Muscle layer of colon (tissue), 2 donors: ENCODE measurements around the gene MIDN.

Source experiments
- H3K27ac ChIP-seq: one replicate; pipeline ENCODE4 v1.7.0; 2013; ENCODE audit warnings: low read depth, mild to moderate bottlenecking, low read length, moderate library complexity
- H3K27me3 ChIP-seq, 2 donors: one replicate each; pipeline ENCODE4 v1.7.0; 2013; ENCODE audit warnings: low read length in 2 of 2, mild to moderate bottlenecking in 2 of 2; ENCODE audit not compliant: insufficient read depth in 2 of 2, control insufficient read depth in 1 of 2
- H3K36me3 ChIP-seq: one replicate; pipeline ENCODE4 v1.7.0; 2013; ENCODE audit warnings: mild to moderate bottlenecking, low read length; ENCODE audit not compliant: insufficient read depth
- H3K4me1 ChIP-seq: one replicate; pipeline ENCODE4 v1.7.0; 2013; ENCODE audit warnings: mild to moderate bottlenecking, low read length; ENCODE audit not compliant: insufficient read depth
- H3K4me3 ChIP-seq, 2 donors: one replicate each; pipeline ENCODE4 v1.7.0; 2013; ENCODE audit warnings: low read length in 2 of 2, low read depth in 1 of 2, mild to moderate bottlenecking in 1 of 2, moderate library complexity in 1 of 2
- H3K9ac ChIP-seq: one replicate; pipeline ENCODE4 v1.7.0; 2013; ENCODE audit warnings: low read length
- H3K9me3 ChIP-seq: one replicate; pipeline ENCODE4 v1.7.0; 2013; ENCODE audit warnings: mild to moderate bottlenecking, low read length
- donor health status: abdominal sarcoma.
- donor health status: Adenocarcinoma of cecum.

The MIDN gene

GRCh38 chr19:1285737-1286360, 37.5 kb downstream of the MIDN start, which contains the start of gene EFNA2:
EFNA2 (plus strand) TSS chr19:1285873; CDS start chr19:1286169, 296 bp downstream.
- no peaks in the 10 kb centered on the region for H3K4me1 ChIP-seq
- H3K36me3 ChIP-seq: no peaks in the 10 kb centered on the region
- no peak within 1 kb of the TSS for H3K4me3 ChIP-seq
- H3K9ac ChIP-seq: no peak within 1 kb of the TSS
- peaks cover 9 to 62% of the 10 kb centered on the region in 2 donors for H3K27me3 ChIP-seq
- no peak within 1 kb of the TSS for H3K27ac ChIP-seq
- no peaks in the 10 kb centered on the region for H3K9me3 ChIP-seq

DNA sequence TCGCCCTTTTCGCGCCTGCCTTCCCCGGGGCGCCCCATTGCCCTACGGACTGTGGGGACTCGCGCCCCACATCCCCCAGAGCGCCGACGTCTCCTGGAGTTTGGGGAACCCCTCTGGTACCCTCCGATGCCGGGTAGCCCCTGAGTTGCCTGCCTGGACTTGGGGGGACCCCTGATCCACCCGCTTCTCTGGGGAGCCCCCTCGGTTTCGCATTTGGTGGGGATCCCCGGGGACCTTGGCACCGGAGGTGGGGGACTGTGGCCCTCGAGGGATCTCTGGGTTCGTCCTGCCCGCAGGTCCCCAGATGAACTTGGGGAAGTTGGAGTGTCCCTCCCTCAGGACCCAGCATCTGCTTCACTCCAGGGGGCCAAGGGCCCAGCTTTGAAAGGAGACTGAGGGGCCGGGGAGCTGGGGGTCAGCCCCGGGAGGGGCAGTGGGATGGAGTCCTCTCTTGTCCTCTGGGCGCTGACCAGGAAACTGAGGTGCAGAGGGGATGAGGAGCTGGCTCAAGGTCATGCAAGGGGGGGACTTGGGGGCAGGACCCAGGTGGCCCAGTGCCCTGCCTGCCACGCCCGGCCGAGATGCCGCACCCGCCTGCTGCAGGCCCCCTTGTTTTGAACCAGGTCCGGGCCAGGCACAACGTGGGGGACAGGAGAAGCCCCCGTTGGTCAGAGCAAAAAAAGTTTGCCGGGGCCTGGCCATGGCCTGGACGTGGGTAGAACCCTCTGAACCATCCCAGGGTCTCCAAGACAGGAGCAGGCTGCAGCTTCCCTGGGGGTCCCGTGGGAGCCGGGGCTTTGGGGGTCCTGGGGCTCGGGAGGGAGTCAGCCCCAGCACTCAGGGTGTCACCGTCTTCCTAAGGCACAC, 38.3 kb downstream of the MIDN start:
- H3K4me3 ChIP-seq: no peak overlapping the region
- H3K9ac ChIP-seq: no peak overlapping the region
- H3K27ac ChIP-seq: no peak overlapping the region
- H3K9me3 ChIP-seq: no peaks in the 10 kb centered on the region
- H3K36me3 ChIP-seq: no peaks in the 10 kb centered on the region
- no peaks in the 10 kb centered on the region for H3K4me1 ChIP-seq
- H3K27me3 ChIP-seq: peaks cover 9 to 70% of the 10 kb centered on the region in 2 donors

GRCh38 chr19:1287354-1288225, 39.2 kb downstream of the MIDN start:
- no peaks in the 10 kb centered on the region for H3K36me3 ChIP-seq
- H3K9ac ChIP-seq: no peak overlapping the region
- H3K27me3 ChIP-seq: peaks cover 9 to 77% of the 10 kb centered on the region in 2 donors
- H3K4me3 ChIP-seq: no peak overlapping the region
- H3K27ac ChIP-seq: no peak overlapping the region
- no peaks in the 10 kb centered on the region for H3K4me1 ChIP-seq
- H3K9me3 ChIP-seq: no peaks in the 10 kb centered on the region

GRCh38 chr19:1288226-1288612, 39.8 kb downstream of the MIDN start:
- H3K4me3 ChIP-seq: no peak overlapping the region
- H3K27ac ChIP-seq: no peak overlapping the region
- H3K27me3 ChIP-seq: peaks cover 9 to 71% of the 10 kb centered on the region in 2 donors
- no peaks in the 10 kb centered on the region for H3K4me1 ChIP-seq
- H3K9ac ChIP-seq: no peak overlapping the region
- no peaks in the 10 kb centered on the region for H3K36me3 ChIP-seq
- H3K9me3 ChIP-seq: no peaks in the 10 kb centered on the region

DNA sequence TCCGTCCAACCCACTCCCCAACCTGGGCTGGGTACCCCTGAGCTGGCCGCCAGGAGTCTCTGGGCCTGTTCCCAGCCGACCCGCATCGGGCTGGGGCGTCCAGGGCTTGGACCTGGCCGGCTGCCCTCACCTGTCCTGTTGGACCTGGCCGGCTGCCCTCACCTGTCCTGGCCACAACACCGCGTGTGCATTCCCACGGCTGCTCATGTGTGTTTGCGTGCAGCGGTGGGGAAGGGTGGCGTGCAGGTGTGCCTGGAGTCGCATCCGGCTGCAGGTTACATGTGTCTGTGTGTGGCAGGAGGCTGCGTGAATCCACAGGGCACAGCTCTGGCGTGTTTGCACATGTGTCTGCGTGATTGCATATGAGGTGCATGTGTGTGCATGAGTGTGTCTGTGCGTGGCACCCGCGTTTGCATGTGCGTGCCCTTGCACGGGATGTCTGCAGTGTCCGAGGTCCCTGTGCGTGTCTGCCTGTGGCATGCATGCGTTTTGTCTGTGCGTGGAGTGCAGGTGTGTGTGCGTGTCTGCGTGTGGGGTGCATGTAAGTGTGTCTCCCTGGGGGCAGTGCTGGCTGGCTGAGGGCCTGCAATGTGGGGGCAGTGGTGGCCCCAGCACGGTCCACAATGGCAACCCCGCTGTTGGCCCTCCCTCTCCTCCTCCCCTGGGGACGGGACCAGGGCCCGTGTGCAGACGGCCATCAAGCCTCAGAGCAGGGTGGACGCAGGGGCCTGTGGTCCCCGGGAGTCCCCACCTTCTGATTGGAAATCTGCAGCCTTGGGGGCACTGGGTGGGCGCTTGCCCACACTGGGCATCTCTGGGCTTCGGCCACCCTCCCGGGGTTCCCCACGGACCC, 40.7 kb downstream of the MIDN start:
- Histone ChIP-seq H3K4me3 (no peak overlapping the region), H3K4me1 (no peaks in the 10 kb centered on the region), H3K9me3 (no peaks in the 10 kb centered on the region), H3K27ac (no peak overlapping the region), H3K27me3 (peaks cover 9 to 71% of the 10 kb centered on the region in 2 donors), H3K9ac (no peak overlapping the region), H3K36me3 (no peaks in the 10 kb centered on the region)

- H3K27me3 ChIP-seq: peaks cover 9 to 71% of the 10 kb centered on the region in 2 donors
- H3K4me1 ChIP-seq: no peaks in the 10 kb centered on the region
- H3K4me3 ChIP-seq: no peak overlapping the region
- no peaks in the 10 kb centered on the region for H3K9me3 ChIP-seq
- no peak overlapping the region for H3K9ac ChIP-seq
- no peak overlapping the region for H3K27ac ChIP-seq
- H3K36me3 ChIP-seq: no peaks in the 10 kb centered on the region
These were observed 41.3 kb downstream of the MIDN start for GRCh38 chr19:1289686-1290025.

DNA sequence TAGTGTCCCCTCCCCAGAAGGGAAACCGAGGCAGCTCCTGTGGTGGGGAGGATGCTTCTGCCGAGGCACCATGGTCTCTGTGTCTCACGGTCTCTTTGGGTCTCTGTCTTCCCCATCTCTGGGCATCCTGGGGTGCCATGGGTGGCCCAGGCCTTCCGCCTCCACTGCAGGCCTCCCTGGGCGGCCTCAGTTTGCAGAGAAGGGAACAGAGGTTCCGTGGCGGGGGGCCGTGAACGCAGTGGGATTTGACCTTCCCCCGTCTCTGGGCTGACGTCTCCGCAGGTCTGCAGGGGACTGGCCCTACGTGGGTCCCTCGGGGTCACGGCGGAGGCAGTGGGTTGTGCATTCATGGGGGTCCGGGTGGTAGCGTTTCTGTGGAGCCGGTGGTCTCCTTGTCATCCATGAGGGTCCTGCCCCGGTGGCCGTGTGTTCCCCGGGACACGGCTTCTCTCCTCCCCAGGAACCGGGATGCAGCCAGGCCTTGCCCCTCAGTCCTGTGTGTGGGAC, 41.9 kb downstream of the MIDN start:
- Histone ChIP-seq H3K4me1 (peaks cover under 1% of the 10 kb centered on the region), H3K27me3 (peaks cover 8 to 71% of the 10 kb centered on the region in 2 donors), H3K27ac (no peak overlapping the region)

GRCh38 chr19:1290703-1291651, 42.6 kb downstream of the MIDN start:
- no peaks in the 10 kb centered on the region for H3K36me3 ChIP-seq
- H3K9me3 ChIP-seq: no peaks in the 10 kb centered on the region
- no peak overlapping the region for H3K4me3 ChIP-seq
- H3K27me3 ChIP-seq: peaks cover 7 to 72% of the 10 kb centered on the region in 2 donors
- no peak overlapping the region for H3K27ac ChIP-seq
- no peak overlapping the region for H3K9ac ChIP-seq
- peaks cover 4% of the 10 kb centered on the region for H3K4me1 ChIP-seq

More for the DNA sequence above, 41.9 kb downstream of the MIDN start:
- no peak overlapping the region for H3K4me3 ChIP-seq
- H3K9me3 ChIP-seq: no peaks in the 10 kb centered on the region
- no peak overlapping the region for H3K9ac ChIP-seq
- H3K36me3 ChIP-seq: no peaks in the 10 kb centered on the region

- Histone ChIP-seq H3K4me1 (peaks cover 4% of the 10 kb centered on the region), H3K27me3 (peaks cover 7 to 72% of the 10 kb centered on the region in 2 donors), H3K9ac (no peak overlapping the region), H3K4me3 (no peak overlapping the region), H3K36me3 (no peaks in the 10 kb centered on the region), H3K9me3 (no peaks in the 10 kb centered on the region), H3K27ac (no peak overlapping the region)
These were observed 43.5 kb downstream of the MIDN start for GRCh38 chr19:1291761-1292418.
